Tibial nerve (tissue), 3 donors: ENCODE data around the gene NAA40.

Experiments
- CTCF ChIP-seq, 5 experiments: fragments of 200-600 bp in 3 of 5; fragments of 450-650 bp in 2 of 5; sonication (generic) in 3 of 5; IDR thresholded peaks; one replicate each; pipeline ENCODE4 v1.5.1; 2016 to 2019; ENCODE audit warnings: antibody characterized with exemption in 5 of 5, mild to moderate bottlenecking in 3 of 5, moderate library complexity in 2 of 5
- POLR2A ChIP-seq, 2 donors: fragments of 450-650 bp; IDR thresholded peaks; one replicate each; pipeline ENCODE4 v1.6.1; 2017; ENCODE audit warnings: antibody characterized with exemption in 2 of 2, mild to moderate bottlenecking in 2 of 2, moderate library complexity in 2 of 2

GRCh38 chr11:63909591-63910506 lies 29.0 kb upstream of the NAA40 start:
- no peak for TF ChIP-seq CTCF (IDR thresholded peaks at IDR 0.05)
- no peak for TF ChIP-seq POLR2A (IDR thresholded peaks at IDR 0.05)
